NCI-H2196 (cell line): Measurements from ENCODE around the gene PTPRN2.

Experiments used
- DNase-seq: peaks from one replicate; lab custom pipeline; 2025; ENCODE audit not compliant: unreplicated experiment; lab: John Stamatoyannopoulos, UW

PTPRN2 gene

DNA sequence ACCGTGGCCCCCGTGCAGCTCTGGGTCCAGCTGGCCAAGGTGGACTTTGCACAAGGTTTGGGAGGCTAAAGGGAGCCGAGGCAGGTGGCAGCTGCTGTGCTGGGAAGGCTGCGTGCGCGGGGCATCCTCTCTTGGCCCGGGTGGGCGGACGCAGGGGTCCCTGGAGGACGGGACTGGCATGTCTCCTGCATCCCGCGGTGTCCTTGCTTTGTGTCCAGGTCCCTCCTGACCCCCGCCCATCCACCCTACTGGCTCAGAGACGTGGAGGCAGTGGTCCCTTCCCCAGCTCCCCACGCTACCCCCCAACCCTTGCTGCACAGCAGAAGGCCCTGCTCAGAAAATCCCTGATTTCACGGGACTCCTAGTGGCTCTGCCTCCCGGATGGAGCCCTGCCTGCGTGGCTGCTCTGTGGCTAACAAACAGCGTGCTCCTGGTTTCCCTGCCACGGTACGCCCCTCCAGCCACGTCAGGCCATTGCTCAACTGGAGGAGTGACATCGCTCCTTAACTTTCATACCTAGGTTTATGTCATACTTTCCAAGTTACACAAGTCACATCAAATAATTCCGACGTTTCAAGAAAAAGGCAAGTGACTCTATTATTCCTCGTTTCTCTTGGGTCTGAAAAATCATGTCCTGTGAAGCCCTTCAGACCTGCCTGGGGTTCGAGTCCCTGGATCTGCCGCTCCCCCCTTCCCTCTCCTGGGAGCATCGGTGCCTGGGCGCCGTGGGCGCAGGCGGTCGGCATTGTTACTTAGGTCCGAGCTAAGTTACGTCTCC lies 829.0 kb downstream of the PTPRN2 start:
- DNase-seq, result no peak

DNA sequence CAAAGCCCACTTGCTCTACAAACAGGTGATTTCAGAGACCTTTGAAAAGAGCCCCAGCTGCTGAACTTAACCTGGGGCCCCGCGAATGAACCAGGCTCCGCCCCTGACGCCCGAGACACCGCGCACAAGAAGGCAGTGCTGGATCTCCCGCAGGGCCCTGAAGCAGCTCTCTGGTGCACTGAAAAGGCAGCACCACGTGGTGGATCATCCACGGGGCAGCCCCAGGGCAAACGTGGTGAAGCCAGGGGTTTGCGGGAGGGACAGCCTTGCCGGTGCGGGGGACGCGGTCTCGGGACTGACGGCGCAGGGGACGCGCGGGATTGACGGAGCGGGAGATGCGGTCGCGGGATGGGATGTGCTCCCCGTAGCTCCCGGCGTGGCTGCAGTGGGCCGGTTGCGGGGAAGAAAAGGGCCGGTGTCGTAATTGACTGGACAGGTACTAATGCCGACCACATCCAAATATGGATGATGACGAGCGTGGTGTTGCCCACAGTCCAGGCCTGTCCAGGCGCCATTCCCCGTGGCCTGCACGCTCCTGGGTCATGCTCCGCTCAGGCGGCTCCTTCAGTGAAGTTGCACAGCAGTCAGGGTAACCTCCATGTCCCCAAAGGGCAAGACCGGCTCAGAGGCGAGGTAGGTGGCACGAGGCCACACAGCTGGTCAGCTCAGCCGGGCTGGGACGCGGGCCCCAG lies 829.7 kb downstream of the PTPRN2 start:
- no peak for DNase-seq

DNA sequence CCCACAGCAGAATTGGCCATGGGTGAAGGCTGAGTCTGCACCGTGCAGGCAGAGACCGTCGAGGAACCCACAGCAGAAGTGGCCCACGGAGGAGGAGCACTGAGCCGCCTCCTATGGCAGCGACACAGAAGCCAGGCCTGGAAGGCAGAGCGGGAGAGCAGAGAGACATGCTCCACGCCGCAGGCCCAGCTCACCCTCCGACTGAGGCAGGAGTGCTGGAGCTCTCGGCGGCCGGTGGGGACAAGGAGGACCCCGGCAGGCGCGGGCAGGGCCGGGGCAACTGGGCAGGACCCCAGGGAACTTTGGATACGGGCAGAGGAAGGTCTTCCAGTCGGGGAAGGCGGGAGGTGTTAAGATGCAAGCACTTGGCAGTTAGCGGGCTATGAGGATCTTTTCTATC lies 830.4 kb downstream of the PTPRN2 start:
- DNase-seq, result no peak

DNA sequence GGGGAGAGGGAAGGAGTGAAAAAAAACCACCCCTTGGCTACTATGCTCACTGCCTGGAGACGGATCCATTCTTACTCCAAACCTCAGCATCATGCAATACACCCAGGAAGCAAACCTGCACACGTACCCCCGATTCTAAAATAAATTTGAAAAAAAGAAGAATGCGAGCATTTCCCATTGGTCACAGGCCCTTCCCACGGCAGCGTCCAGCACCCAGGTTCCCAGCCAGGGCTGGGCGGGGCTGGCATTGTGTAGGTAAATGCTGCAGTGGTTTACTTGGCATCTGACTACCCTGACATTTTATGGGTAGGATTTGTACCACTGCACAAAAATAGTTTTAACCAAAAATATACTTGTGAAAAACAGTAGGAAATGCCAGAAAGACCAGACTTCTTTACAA lies 831.9 kb downstream of the PTPRN2 start:
- no peak for DNase-seq

DNA sequence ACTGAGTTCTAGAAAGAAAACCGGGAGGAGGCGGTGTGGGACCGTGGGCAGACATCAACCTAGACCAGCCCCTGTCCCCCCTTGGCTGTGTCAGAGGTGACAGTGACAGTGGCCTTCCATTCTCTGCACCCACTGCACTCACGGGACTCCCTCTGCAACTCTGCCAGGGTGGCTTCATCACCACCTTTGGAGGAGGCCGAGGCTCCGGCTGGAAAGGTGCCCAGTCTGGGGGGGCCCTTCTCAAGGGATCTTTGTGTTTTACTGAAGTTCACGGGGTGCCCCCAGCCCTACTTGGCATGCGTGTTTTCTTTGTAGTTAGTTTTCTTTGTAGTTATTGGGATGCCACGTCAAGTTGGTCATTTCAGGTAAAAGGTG lies 833.2 kb downstream of the PTPRN2 start:
- no peak for DNase-seq

DNA sequence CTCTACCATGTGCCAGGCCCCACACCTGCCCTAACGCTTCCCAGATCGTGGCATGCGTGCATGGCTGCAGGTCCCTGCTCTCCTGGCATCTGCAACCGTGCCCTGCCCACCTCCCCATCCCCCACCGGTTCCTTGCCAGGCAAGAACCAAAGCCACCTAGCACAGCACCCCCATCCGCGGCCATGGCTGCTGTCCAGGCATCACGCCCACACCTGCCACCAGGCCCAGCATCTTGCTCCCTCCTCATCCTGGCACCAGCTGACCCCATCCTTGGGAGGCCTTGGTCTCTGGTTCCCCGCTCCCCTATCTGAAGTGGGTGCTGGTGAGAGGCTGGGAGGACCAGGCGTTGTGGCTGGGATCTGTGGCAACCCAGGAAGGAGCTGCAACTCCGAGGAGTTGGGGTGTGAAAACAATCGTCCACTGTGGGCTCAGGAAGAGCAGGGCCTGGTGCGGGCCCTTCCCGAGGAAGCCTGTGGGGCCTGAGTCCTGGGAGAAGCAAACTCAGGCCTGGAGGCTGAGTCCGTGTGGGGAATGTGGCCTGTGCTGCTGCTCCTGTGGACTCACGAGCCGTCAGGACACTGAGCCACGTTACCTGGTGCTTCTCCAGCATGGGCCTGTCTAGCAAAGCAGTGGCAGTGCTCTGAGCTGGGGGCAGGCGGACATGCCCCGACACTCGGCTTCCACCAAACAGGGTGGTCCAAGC lies 833.8 kb downstream of the PTPRN2 start:
- no peak for DNase-seq

DNA sequence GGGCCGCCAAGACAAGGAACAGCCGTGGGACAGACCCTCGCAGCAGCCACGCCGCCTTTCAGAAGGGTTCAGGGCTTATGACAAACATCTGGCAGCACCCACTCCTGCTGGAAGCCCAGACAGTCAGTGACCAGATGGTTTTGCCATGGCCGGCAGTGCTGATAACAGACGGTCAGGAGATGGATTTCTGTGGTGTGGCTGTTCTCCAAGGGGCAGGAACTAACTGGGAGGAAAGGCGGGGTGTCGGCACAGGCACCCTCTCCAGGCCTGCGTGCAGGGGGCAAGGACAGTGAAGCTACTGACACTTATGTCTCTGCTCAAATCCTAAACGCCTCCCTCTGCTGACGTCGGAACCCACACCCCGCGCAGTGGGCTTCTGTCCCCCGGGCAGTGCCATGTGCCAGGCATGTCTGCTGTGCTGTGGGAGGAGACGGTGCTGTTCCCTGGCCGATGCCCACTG lies 834.8 kb downstream of the PTPRN2 start:
- DNase-seq, result no peak

DNA sequence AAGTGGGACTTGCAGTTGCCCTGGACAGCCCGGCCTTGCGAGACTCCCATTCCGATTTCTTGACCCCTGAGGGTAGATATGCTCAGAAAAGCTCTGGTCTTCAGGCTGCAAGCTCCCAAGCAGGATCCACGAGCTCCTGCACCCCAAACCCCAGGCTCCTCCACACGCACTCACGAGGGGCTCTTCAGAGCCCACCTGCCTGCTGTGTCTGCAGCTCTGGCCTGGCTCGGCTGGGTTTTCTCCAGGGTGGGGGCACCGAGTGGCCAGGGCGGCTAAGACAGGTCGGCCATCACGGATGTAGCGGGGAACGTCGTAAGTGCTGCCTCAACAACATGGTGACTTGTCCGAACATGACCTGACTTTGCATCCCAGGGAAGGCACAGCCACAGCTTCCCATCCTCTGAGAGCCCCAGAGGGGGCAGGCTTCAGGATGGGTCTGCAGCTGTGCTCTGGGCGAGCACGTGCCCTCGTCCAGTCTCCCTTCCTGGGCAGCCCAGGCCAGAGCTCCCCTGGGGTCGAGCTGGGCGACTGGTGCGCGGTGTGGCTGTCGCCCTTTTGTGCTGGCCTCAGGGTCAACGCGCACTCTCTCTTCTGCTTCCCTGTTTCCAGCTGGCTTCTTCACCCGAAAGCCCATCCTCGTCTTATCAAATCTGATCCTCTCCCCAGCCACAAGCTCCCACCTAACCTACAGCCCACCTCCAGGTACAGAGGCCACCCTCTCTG lies 835.5 kb downstream of the PTPRN2 start:
- no peak for DNase-seq

DNA sequence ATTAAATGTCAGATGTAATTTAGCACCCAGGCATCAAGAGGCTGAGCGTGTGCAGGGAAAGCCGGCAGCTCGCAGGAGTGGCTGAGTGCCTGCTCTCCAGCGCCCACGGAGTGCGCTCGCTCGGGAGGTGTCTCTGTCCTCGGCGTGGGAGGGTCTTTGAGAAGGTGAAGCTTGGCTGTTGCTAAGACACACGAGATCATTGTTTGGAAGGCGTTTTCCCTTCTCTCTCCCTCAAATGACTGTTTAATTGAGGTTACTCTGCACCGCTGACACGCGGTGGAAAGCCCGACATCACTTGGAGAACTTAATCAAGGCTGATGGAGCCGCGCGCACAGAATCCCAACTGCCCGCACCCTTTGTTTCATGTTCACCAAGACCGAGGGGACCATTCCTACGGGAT lies 836.2 kb downstream of the PTPRN2 start:
- DNase-seq, result no peak

DNA sequence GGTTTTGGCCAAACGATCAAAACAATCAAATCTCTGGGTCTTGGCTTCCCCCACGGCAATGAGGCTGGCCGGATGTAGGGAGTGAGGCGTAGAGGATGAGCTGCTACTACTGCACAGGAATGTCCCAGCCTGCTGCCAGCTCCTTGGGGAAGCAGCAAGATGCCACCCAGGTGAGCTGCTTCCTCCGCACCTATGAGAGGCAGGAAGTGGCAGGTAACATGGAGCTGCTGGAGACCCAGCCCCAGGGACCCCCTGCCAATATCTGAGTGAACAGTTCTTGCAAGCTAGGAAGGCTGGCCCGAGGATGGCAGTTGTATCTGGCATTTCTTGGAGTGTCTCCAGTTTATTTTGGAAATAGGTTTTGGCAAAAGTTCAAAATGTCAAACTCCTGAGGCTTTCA lies 837.3 kb downstream of the PTPRN2 start:
- DNase-seq, result no peak

DNA sequence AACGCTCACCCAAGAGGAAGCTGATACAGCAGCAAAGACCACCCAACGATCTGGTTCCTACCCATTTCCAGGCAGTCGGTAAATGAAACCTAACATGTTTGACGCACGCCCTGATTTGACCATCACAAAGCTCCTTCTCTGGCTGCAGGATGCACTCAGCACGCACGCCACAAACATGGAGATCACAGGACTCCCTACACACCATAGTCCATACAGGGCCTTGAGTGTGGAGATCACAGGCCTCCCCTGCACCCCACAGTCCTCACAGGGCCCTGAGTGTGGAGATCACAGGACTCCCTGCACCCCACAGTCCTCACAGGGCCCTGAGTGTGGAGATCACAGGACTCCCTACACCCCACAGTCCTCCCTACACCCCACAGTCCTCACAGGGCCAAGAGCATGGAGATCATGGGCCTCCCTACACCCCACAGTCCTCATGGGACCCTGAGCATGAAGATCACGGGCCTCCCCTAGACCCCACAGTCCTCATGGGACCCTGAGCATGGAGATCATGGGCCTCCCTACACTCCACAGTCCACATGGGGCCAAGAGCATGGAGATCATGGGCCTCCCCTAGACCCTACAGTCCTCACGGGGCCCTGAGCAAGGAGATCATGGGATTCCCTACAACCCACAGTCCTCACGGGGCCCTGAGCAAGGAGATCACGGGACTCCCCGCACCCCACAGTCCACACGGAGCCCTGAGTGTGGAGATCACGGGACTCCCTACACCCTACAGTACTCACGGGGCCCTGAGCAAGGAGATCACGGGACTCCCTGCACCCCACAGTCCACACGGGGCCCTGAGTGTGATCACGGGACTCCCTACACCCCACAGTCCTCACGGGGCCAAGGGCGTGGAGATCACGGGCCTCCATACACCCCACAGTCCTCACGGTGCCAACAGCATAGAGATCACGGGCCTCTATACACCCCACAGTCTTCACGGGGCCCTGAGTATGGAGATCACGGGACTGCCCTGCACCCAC lies 841.6 kb downstream of the PTPRN2 start:
- DNase-seq, result no peak

DNA sequence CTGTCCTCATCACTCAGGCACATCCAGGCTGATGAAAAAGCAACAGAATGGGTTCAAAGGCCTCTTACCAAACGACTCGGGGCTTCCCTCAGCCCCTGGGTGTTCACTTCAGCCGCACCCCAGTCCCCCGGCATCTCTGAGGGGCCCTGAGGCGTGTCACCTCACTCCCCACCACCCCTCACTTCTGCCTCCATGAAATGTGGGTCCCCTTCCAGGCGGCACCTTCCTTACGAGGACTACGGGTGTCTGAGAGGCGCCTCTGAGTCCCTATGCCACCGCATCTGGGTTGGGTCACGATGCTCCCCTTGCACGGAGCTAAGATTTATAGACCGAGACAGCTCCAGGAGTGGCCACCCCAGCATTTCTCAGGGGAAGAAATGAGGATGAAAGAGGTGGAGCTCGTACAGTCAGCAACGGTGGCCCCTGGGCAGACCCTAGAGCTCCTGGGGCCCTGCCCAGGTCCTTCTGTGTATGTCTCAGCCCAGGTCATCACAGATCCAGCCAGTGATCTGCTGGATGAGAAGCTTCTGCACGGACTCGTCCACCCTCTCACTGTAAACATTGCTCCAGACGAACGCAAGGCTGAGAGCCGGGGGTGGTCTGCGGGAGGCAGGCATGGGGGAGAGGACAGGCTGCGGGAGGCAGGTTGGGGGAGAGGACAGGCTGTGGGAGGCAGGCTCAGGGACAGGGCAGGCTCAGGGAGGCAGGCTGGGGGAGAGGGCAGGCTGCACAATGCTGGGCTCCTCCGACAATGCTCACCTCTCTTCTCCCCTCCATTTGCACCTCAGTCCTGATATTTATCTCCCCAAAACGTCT lies 842.6 kb downstream of the PTPRN2 start:
- no peak for DNase-seq

DNA sequence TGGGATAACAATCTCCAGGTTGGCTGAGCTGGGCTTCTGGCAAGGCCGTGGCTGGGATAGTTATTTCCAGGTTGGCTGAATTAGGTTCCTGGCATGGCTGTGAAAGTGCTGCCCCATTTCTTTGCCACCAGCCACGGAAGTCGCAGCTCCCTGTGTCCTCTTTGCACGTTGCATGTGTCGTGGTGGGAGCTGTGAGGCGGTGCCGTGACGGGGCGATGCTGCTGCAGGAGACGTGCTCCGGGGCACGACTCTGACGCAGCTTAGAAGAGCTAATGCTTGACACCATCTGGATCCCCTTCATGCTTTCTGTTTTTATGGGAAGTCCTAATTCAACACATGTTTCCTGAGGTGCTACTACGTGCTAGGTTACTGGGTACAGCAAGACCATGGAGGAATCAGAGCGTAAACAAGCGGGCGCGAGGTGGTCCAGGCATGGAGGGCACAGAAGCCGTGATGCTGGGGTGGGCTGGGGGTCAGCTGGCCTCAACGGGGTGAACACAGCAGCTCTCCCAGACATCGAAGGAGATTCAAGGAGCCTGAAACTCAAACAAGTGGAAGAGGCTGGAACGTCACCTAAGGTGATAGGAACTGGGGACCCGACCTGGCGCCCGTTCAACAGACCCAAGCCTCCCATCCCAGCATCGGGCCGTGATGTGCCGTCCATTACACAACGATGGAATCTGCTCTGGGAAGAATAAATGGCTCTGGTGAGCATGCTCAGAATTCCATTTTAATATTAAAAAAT lies 843.7 kb downstream of the PTPRN2 start:
- no peak for DNase-seq

DNA sequence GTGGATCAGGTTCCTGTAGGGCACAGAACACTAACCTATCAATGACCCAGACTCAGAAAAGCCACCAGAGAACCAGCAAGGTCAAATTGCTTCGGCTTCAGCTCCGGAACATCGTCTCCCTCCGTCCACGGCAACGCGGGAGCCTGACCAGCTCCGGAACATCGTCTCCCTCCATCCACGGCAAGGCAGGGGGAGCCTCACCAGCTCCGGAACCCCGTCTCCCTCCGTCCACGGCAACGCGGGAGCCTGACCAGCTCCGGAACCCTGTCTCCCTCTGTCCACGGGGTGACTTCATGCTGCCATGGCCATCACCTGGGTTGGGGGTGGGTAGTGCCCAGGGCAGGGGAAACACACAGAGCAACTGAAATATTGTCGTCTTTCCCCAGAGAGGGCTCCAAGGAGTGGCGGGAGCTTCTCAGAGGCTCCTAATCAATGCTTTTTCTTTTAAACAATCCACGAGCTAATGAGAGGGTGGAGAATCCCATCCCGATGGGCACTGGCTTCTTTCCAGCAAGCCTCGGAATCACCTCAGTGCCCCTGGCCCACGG lies 847.3 kb downstream of the PTPRN2 start:
- no peak for DNase-seq

DNA sequence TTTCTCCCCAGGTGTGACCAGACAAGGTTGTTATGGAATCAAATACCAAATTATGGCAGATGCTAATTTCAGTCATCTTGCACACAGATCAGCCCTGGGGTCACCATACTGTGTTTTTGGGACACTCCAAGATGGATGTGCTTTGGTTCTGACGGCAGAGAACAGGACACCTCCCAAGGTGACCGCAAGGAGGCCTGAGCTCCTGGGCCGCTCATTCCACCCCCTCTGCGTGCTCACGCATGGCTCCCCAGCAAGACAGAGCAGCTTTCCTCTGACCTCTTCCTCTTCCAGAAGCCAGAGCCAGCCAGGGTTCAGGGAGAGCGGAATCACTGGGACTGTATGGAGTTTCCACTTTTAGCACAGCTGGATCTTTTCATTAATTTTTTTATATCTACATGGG lies 848.0 kb downstream of the PTPRN2 start:
- no peak for DNase-seq

DNA sequence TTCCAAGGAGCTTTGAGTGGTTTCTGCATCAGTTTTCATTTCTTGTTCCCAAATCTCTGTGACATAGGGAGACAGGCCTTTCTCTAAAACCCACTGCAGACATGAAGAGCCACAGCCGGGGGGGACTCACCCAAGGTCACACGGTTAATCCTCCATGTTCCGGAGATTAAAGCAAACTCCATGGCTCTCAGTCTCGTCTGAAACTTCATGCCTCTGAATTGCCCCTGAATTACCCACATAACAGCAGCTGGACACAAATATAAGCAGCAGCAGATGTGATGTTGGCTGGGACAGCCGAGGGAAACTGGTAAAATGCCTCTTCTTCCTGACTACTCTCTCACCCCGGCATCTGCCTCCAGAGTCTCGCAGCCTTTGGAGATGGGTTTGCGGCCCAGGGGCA lies 848.6 kb downstream of the PTPRN2 start:
- no peak for DNase-seq

DNA sequence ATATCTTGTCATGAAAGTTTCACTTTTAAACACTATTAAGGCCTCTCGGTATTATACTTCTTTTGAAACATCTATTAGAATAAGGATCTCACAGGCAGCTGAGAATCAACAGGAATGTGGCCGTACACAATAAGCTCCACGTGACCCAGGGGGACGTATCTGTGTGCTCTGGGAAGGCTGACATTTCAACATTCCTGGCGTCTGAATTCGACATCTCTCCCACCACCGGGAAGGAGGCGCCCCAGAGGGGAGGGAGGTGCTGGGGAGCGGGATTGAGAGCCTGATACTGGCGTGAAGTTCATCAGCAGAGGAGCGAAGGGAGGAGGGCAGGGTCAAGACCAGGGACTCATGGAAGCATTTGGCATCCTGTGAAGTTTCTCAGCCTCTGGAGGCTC lies 849.6 kb downstream of the PTPRN2 start:
- DNase-seq, result no peak
